HepG2 (cell line): ENCODE data around the gene THOC6. TPM values are rescaled to one million over a fixed set of nuclear protein-coding genes. Genes with fewer than 3 reads are reported as not detected.
"Not testable (repeated sequence)": the region's sequence is repeated elsewhere in the genome, so short reads cannot be mapped to it uniquely, and the experiment has no call there.

Experiments used
- ATAC-seq: fragments of 200-7000 bp; cut with Tn5 transposase; 3 replicates; pipeline ENCODE4 v1.9.1; 2020; ENCODE audit warnings: mild to moderate bottlenecking, moderate library complexity
- BruUV-seq: library from RNA; stranded (reverse); fragments of 400-500 nt; replicated peaks from 2 replicates; lab custom pipeline; 2021; lab: Mats Ljungman, UMichigan
- CTCF ChIA-PET: fragments of 300-600 bp; formaldehyde crosslinking; extraction: SDS; loops from one replicate; lab custom pipeline; 2021; ENCODE audit warnings: low total read pairs, inconsistent platforms, low intra/inter-chr PET ratio; lab: Yijun Ruan, JAX
- POLR2A ChIA-PET: fragments of 350-600 bp; sonication (Branson Sonifier 250); formaldehyde crosslinking; loops from one replicate; lab custom pipeline; 2020; ENCODE audit warnings: antibody characterized with exemption, inconsistent platforms; lab: Yijun Ruan, JAX
- DNase-seq: peaks from one replicate; pipeline ENCODE4 v3.0.0-alpha.2; 2015; ENCODE audit warnings: low spot score
- FAIRE-seq: peaks from 3 replicates; lab custom pipeline; 2011; peaks lifted over from hg19 to GRCh38; lab: Jason Lieb, UNC
- H2AFZ ChIP-seq: one replicate; pipeline ENCODE4 v1.6.1; 2011; ENCODE audit warnings: low read length, inconsistent platforms
- H3K27ac ChIP-seq: fragments of 300-600 bp; 3 replicates; pipeline ENCODE4 v1.8.0; 2011; ENCODE audit warnings: mixed run types, mild to moderate bottlenecking, mixed read lengths, low read length, inconsistent platforms; ENCODE audit not compliant: insufficient read depth; ENCODE audit errors: extremely low read length
- H3K27me3 ChIP-seq, 2 experiments: fragments of 200-600 bp in 1 of 2; 2 replicates in 1 of 2; 3 replicates in 1 of 2; pipeline versions ENCODE4 v1.6.0 to v1.8.0; 2011; ENCODE audit warnings: low read length in 2 of 2, mild to moderate bottlenecking in 2 of 2, moderate library complexity in 2 of 2, inconsistent platforms in 1 of 2; ENCODE audit not compliant: insufficient read depth in 2 of 2, control insufficient read depth in 1 of 2
- H3K36me3 ChIP-seq, 2 experiments: fragments of 200-600 bp in 1 of 2; replicated peaks in 1 of 2; 2 replicates in 1 of 2; 3 replicates in 1 of 2; pipeline versions ENCODE4 v1.5.1 to v1.8.0; 2011; ENCODE audit warnings: low read length in 2 of 2, inconsistent platforms in 1 of 2; ENCODE audit not compliant: insufficient read depth in 2 of 2, control insufficient read depth in 1 of 2
- H3K4me1 ChIP-seq: 2 replicates; pipeline ENCODE4 v1.5.1; 2012; ENCODE audit warnings: low read length, inconsistent platforms; ENCODE audit not compliant: insufficient read depth
- H3K4me2 ChIP-seq: 2 replicates; pipeline ENCODE4 v1.6.0; 2011; ENCODE audit warnings: low read depth, low read length, inconsistent platforms
- H3K4me3 ChIP-seq, 3 experiments: fragments of 200-600 bp in 1 of 3; sonication (generic), shearing (Covaris generic) in 1 of 3; replicated peaks in 1 of 3; 2 replicates each; pipeline ENCODE4 v1.5.1; 2011 to 2016; ENCODE audit warnings: low read length in 3 of 3, inconsistent platforms in 2 of 3, low read depth in 2 of 3, mild to moderate bottlenecking in 2 of 3, control low read depth in 1 of 3, mixed read lengths in 1 of 3; ENCODE audit not compliant: insufficient read depth in 1 of 3
- H3K79me2 ChIP-seq: one replicate; pipeline ENCODE4 v1.6.1; 2011; ENCODE audit warnings: low read length, inconsistent platforms; ENCODE audit not compliant: insufficient read depth
- H3K9ac ChIP-seq: 2 replicates; pipeline ENCODE4 v1.6.0; 2011; ENCODE audit warnings: mild to moderate bottlenecking, low read depth, low read length, inconsistent platforms; ENCODE audit not compliant: insufficient read depth
- H3K9me3 ChIP-seq: 2 replicates; pipeline ENCODE4 v1.5.1; 2012; ENCODE audit warnings: mild to moderate bottlenecking, low read length
- H4K20me1 ChIP-seq: 2 replicates; pipeline ENCODE4 v1.6.0; 2011; ENCODE audit warnings: inconsistent platforms, mild to moderate bottlenecking, low read length, moderate library complexity; ENCODE audit not compliant: insufficient read depth
- SRSF1 ChIP-seq: fragments of 200-400 bp; formaldehyde crosslinking; optimal IDR thresholded peaks from 2 replicates; pipeline ENCODE3; 2017; ENCODE audit warnings: mild to moderate bottlenecking, low read depth, low read length, moderate library complexity
- ZNF512B ChIP-seq: sonication (generic); formaldehyde crosslinking; IDR thresholded peaks from 2 replicates; pipeline ENCODE4 v1.5.1; 2020; ENCODE audit warnings: missing genetic modification reagents, mild to moderate bottlenecking, borderline replicate concordance
- WGBS: methylation state at CpG from one replicate; pipeline ENCODE4 v1.1.6; 2017; ENCODE audit warnings: low lambda C conversion rate; 5-methylcytosine and 5-hydroxymethylcytosine counted together
- in situ Hi-C: cut with HindIII; loops from 2 replicates; pipeline ENCODE4 v1.10.0; 2017; ENCODE audit warnings: low pct_unique_long_range_greater_than_20kb; ENCODE audit not compliant: extremely low pct_ligation_motif_present
- intact Hi-C: fragments of 100-400 bp; cut with micrococcal nuclease; formaldehyde crosslinking; loops from one replicate; pipeline ENCODE4 v1.10.0; 2022; ENCODE audit not compliant: unreplicated experiment
- polyA plus RNA-seq, 8 experiments: library from polyadenylated mRNA; depleted of rRNA in 3 of 8; stranded (reverse) in 7 of 8; unstranded in 1 of 8; fragments of >200 nt; fragmentation: Illumina TruSeq in 4 of 8; extraction: Trizol in 4 of 8; gene quantifications; 2 replicates each; pipeline versions ENCODE4 v1.2.1 to v1.2.3, GENCODE V29; 2011 to 2016; ENCODE audit warnings: low read depth in 4 of 8, missing spikeins in 1 of 8, mixed read lengths in 1 of 8; ENCODE audit not compliant: insufficient read depth in 1 of 8
- total RNA-seq, 5 experiments: library from RNA; depleted of rRNA; stranded (reverse); fragments of >200 nt; fragmentation: Illumina TruSeq; extraction: Trizol; gene quantifications; 2 replicates each; pipeline ENCODE4 v1.2.3, GENCODE V29; 2016; ENCODE audit warnings: low read depth in 1 of 5
- TF ChIP-seq, protein P1 (sequence below): sonication (generic); formaldehyde crosslinking; IDR thresholded peaks from 2 replicates; pipeline ENCODE4 v1.5.1; 2020; ENCODE audit warnings: missing genetic modification reagents, mild to moderate bottlenecking, borderline replicate concordance
- TF ChIP-seq, protein P2 (sequence below): conservative IDR thresholded peaks from 2 replicates; pipeline ENCODE4 v1.6.1; 2018; ENCODE audit warnings: missing genetic modification reagents
- TF ChIP-seq, protein P3 (sequence below): sonication (generic); formaldehyde crosslinking; IDR thresholded peaks from 2 replicates; pipeline ENCODE4 v1.4.0; 2020; ENCODE audit warnings: missing genetic modification reagents

Gene THOC6
- total and polyA plus RNA-seq, 2 of the 13 experiments (the other 11 are each of a cell fraction or from before 2014, with no cell fraction given): 32.1 to 37.0 TPM

GRCh38 chr16:3075523-3075915, 51.7 kb downstream of the THOC6 start (continued):
- TF ChIP-seq, protein P1, sequence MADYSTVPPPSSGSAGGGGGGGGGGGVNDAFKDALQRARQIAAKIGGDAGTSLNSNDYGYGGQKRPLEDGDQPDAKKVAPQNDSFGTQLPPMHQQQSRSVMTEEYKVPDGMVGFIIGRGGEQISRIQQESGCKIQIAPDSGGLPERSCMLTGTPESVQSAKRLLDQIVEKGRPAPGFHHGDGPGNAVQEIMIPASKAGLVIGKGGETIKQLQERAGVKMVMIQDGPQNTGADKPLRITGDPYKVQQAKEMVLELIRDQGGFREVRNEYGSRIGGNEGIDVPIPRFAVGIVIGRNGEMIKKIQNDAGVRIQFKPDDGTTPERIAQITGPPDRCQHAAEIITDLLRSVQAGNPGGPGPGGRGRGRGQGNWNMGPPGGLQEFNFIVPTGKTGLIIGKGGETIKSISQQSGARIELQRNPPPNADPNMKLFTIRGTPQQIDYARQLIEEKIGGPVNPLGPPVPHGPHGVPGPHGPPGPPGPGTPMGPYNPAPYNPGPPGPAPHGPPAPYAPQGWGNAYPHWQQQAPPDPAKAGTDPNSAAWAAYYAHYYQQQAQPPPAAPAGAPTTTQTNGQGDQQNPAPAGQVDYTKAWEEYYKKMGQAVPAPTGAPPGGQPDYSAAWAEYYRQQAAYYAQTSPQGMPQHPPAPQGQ (CRISPR knock-in tag): no peak
- TF ChIP-seq, protein P2, sequence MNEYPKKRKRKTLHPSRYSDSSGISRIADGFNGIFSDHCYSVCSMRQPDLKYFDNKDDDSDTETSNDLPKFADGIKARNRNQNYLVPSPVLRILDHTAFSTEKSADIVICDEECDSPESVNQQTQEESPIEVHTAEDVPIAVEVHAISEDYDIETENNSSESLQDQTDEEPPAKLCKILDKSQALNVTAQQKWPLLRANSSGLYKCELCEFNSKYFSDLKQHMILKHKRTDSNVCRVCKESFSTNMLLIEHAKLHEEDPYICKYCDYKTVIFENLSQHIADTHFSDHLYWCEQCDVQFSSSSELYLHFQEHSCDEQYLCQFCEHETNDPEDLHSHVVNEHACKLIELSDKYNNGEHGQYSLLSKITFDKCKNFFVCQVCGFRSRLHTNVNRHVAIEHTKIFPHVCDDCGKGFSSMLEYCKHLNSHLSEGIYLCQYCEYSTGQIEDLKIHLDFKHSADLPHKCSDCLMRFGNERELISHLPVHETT (CRISPR knock-in tag): no peak
- TF ChIP-seq SRSF1: no peak
- TF ChIP-seq ZNF512B (CRISPR knock-in tag): no peak
- TF ChIP-seq, protein P3, sequence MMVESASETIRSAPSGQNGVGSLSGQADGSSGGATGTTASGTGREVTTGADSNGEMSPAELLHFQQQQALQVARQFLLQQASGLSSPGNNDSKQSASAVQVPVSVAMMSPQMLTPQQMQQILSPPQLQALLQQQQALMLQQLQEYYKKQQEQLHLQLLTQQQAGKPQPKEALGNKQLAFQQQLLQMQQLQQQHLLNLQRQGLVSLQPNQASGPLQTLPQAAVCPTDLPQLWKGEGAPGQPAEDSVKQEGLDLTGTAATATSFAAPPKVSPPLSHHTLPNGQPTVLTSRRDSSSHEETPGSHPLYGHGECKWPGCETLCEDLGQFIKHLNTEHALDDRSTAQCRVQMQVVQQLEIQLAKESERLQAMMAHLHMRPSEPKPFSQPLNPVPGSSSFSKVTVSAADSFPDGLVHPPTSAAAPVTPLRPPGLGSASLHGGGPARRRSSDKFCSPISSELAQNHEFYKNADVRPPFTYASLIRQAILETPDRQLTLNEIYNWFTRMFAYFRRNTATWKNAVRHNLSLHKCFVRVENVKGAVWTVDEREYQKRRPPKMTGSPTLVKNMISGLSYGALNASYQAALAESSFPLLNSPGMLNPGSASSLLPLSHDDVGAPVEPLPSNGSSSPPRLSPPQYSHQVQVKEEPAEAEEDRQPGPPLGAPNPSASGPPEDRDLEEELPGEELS: no peak

DNA sequence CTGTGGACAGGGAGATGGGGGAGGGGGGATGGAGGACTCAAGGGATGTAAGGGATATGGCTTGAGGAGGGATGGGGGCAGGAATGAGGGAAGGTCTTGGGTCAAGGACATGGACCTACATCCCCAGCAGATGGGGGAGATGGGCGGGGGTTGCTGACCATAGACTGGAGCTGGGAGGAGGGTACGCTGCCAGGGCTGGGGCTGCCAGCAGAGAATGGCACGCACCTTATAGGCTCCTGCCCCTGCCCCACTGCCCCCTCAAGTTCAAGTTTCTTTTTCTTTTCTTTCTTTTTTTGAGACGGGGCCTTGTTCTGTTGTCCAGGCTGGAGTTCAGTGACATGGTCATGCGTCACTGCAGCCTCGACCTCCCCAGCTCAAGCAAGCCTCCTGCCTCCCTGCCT, 52.1 kb downstream of the THOC6 start:
- in situ Hi-C loops, CTCF ChIA-PET, H3K9ac ChIP-seq, H2AFZ ChIP-seq, H4K20me1 ChIP-seq, H3K4me2 ChIP-seq, H3K4me3 ChIP-seq, H3K9me3 ChIP-seq, H3K36me3 ChIP-seq, ATAC-seq, BruUV-seq, DNase-seq, H3K27ac ChIP-seq, FAIRE-seq, H3K4me1 ChIP-seq, H3K79me2 ChIP-seq, intact Hi-C loops: not testable (repeated sequence)
- 60% methylated on average over 6 of the region's 6 CpGs for WGBS
- H3K27me3 ChIP-seq: peaks cover 4 to 18% of the 10 kb centered on the region in 2 experiments; a peak in 3 of 5 replicates
- POLR2A ChIA-PET: interaction anchor here (3.0 to 3.8 kb wide), 2 partner anchors 11 kb away, joined by 8 to 20 read pairs; partner anchors contain the start of gene IL32
